CD14-positive monocyte (primary cell): ENCODE results near the gene TFPI. TPM values are rescaled to one million over a fixed set of nuclear protein-coding genes. Genes with fewer than 3 reads are reported as not detected.

Source experiments
- DNase-seq, 3 donors: peaks; one replicate each; pipeline ENCODE4 v3.0.0-alpha.2; 2011 to 2022
- H2AFZ ChIP-seq: 2 replicates; pipeline ENCODE4 v1.6.0; 2012; ENCODE audit warnings: mild to moderate bottlenecking, low read depth, low read length, inconsistent platforms; ENCODE audit not compliant: insufficient read depth, poor library complexity, severe bottlenecking
- H3K27ac ChIP-seq, 2 donors: 1 replicate in 1 of 2; 2 replicates in 1 of 2; pipeline ENCODE4 v1.5.1; 2012 to 2013; ENCODE audit warnings: low read length in 2 of 2, control low read depth in 1 of 2, inconsistent platforms in 1 of 2, low read depth in 1 of 2, mild to moderate bottlenecking in 1 of 2
- H3K27me3 ChIP-seq, 2 donors: one replicate each; pipeline versions ENCODE4 v1.6.0 to v1.6.1; 2011 to 2013; ENCODE audit warnings: low read length in 2 of 2; ENCODE audit not compliant: control insufficient read depth in 2 of 2, insufficient read depth in 2 of 2
- H3K36me3 ChIP-seq, 2 donors: replicated peaks in 1 of 2; 1 replicate in 1 of 2; 2 replicates in 1 of 2; pipeline versions ENCODE4 v1.5.1 to v1.6.1; 2012 to 2013; ENCODE audit warnings: low read length in 2 of 2, control low read depth in 1 of 2, inconsistent platforms in 1 of 2, mild to moderate bottlenecking in 1 of 2; ENCODE audit not compliant: insufficient read depth in 2 of 2, control insufficient read depth in 1 of 2
- H3K4me1 ChIP-seq, 2 donors: 1 replicate in 1 of 2; 2 replicates in 1 of 2; pipeline versions ENCODE4 v1.5.1 to v1.6.1; 2012 to 2013; ENCODE audit warnings: low read length in 2 of 2, control low read depth in 1 of 2, inconsistent platforms in 1 of 2, mild to moderate bottlenecking in 1 of 2, moderate library complexity in 1 of 2; ENCODE audit not compliant: insufficient read depth in 2 of 2, control insufficient read depth in 1 of 2
- H3K4me2 ChIP-seq: replicated peaks from 2 replicates; pipeline ENCODE3; 2012; ENCODE audit warnings: low read length, moderate library complexity, mild to moderate bottlenecking; ENCODE audit not compliant: poor library complexity, severe bottlenecking; ENCODE audit errors: extremely low read depth
- H3K4me3 ChIP-seq, 3 experiments: fragments of 200-600 bp in 1 of 3; sonication (generic) in 1 of 3; replicated peaks in 1 of 3; 1 replicate in 2 of 3; 2 replicates in 1 of 3; pipeline ENCODE4 v1.5.1; 2011 to 2013; ENCODE audit warnings: low read length in 3 of 3, mild to moderate bottlenecking in 3 of 3, control low read depth in 2 of 3, low read depth in 2 of 3, inconsistent platforms in 1 of 3, moderate library complexity in 1 of 3
- H3K79me2 ChIP-seq: 2 replicates; pipeline ENCODE4 v1.6.0; 2012; ENCODE audit warnings: mild to moderate bottlenecking, control low read depth, inconsistent platforms, low read length, moderate library complexity; ENCODE audit not compliant: insufficient read depth
- H3K9ac ChIP-seq: 2 replicates; pipeline ENCODE4 v1.6.0; 2017; ENCODE audit warnings: low read length, mild to moderate bottlenecking; ENCODE audit not compliant: insufficient read depth, poor library complexity, severe bottlenecking
- H3K9me3 ChIP-seq, 2 donors: replicated peaks in 1 of 2; 1 replicate in 1 of 2; 2 replicates in 1 of 2; pipeline versions ENCODE4 v1.5.1 to v1.6.1; 2012 to 2013; ENCODE audit warnings: low read length in 2 of 2, control low read depth in 1 of 2; ENCODE audit not compliant: control insufficient read depth in 1 of 2, insufficient read depth in 1 of 2
- H4K20me1 ChIP-seq: 2 replicates; pipeline ENCODE4 v1.6.0; 2012; ENCODE audit warnings: mild to moderate bottlenecking, low read length, control low read depth, moderate library complexity; ENCODE audit not compliant: insufficient read depth
- H3K27ac Mint-ChIP-seq, 7 donors: one replicate each; pipeline ENCODE4 v1.8.0; 2020; ENCODE audit warnings: mild to moderate bottlenecking in 7 of 7, mixed read lengths in 7 of 7, moderate library complexity in 6 of 7, inconsistent platforms in 2 of 7
- H3K27me3 Mint-ChIP-seq, 3 donors: one replicate each; pipeline ENCODE4 v1.8.0; 2021 to 2022; ENCODE audit warnings: low read depth in 3 of 3, mild to moderate bottlenecking in 3 of 3, mixed read lengths in 3 of 3, moderate library complexity in 3 of 3, inconsistent platforms in 1 of 3
- H3K36me3 Mint-ChIP-seq, 2 donors: one replicate each; pipeline ENCODE4 v1.8.0; 2020; ENCODE audit warnings: mixed read lengths in 2 of 2, inconsistent platforms in 1 of 2, mild to moderate bottlenecking in 1 of 2
- H3K4me1 Mint-ChIP-seq: one replicate; pipeline ENCODE4 v1.8.0; 2020; ENCODE audit warnings: mild to moderate bottlenecking, mixed read lengths
- H3K4me3 Mint-ChIP-seq, 2 donors: one replicate each; pipeline ENCODE4 v1.8.0; 2020; ENCODE audit warnings: mild to moderate bottlenecking in 2 of 2, mixed read lengths in 2 of 2, moderate library complexity in 1 of 2
- H3K9me3 Mint-ChIP-seq, 7 donors: one replicate each; pipeline ENCODE4 v1.8.0; 2020 to 2022; ENCODE audit warnings: mixed read lengths in 7 of 7, mild to moderate bottlenecking in 6 of 7, moderate library complexity in 6 of 7, inconsistent platforms in 2 of 7
- CTCF ChIP-seq: fragments of 200-600 bp; IDR thresholded peaks from one replicate; pipeline ENCODE4 v1.8.0; 2022; ENCODE audit warnings: antibody characterized with exemption, mild to moderate bottlenecking
- WGBS: methylation state at CpG from one replicate; pipeline ENCODE4 v1.1.5; 2013; ENCODE audit warnings: missing lambda C conversion rate; ENCODE audit not compliant: insufficient coverage; 5-methylcytosine and 5-hydroxymethylcytosine counted together
- intact Hi-C, 2 donors: fragments of 100-400 bp; cut with micrococcal nuclease; formaldehyde crosslinking; loops; one replicate each; pipeline versions ENCODE4 v1.15.0 to v1.15.1; 2023
- polyA plus RNA-seq, 3 donors: library from polyadenylated mRNA; depleted of rRNA in 1 of 3; unstranded in 2 of 3; stranded (reverse) in 1 of 3; fragments of 300-500 nt in 2 of 3; fragments of >200 nt in 1 of 3; fragmentation: Illumina TruSeq in 2 of 3; gene quantifications; 1 replicate in 2 of 3; 2 replicates in 1 of 3; pipeline ENCODE4 v1.2.3, GENCODE V29; 2012 to 2021

TFPI gene
- polyA plus RNA-seq, 3 donors, result 0.46 TPM; not detected in 2

- no peaks in the 10 kb centered on the region for H3K36me3 ChIP-seq
- H3K4me3 ChIP-seq, result no peak overlapping the region
- H3K4me1 Mint-ChIP-seq, result peaks cover 15% of the 10 kb centered on the region
- H3K27me3 ChIP-seq, result no peaks in the 10 kb centered on the region
- no peaks in the 10 kb centered on the region for H3K79me2 ChIP-seq
- no peak overlapping the region for H3K9ac ChIP-seq
- H3K36me3 Mint-ChIP-seq, result no peaks in the 10 kb centered on the region
- peaks cover 0 to 5% of the 10 kb centered on the region in 2 donors for H3K4me1 ChIP-seq
- no peak for TF ChIP-seq CTCF
- no peak overlapping the region for H3K27ac ChIP-seq
- no peaks in the 10 kb centered on the region for H4K20me1 ChIP-seq
- H3K9me3 Mint-ChIP-seq, result peaks cover 0 to 5% (median 0%) of the 10 kb centered on the region in 7 donors
- H3K4me3 Mint-ChIP-seq, result no peak overlapping the region
- 25% methylated on average over 1 of the region's 3 CpGs for WGBS
- no peaks in the 10 kb centered on the region for H3K27me3 Mint-ChIP-seq
- DNase-seq, result no peak
- no peaks in the 10 kb centered on the region for H3K9me3 ChIP-seq
- no peak overlapping the region for H3K27ac Mint-ChIP-seq
- no peak overlapping the region for H2AFZ ChIP-seq
- intact Hi-C loops, result no loop called here
- H3K4me2 ChIP-seq, result no peak overlapping the region
Observed at GRCh38 chr2:187505065-187505672, 49.1 kb downstream of the TFPI start.

- no peak overlapping the region for H3K27ac Mint-ChIP-seq
- intact Hi-C loops, result loop anchor here in 1 of 2 donors (5.0 kb wide), 1 partner anchor 78 kb away; no protein-coding TSS in a partner anchor
- no peak overlapping the region for H3K9ac ChIP-seq
Observed at GRCh38 chr2:187504312-187504921, 49.8 kb downstream of the TFPI start.

More at GRCh38 chr2:187504312-187504921, 49.8 kb downstream of the TFPI start:
- Histone ChIP-seq H3K4me3 (no peak overlapping the region), H3K36me3 (no peaks in the 10 kb centered on the region), H2AFZ (no peak overlapping the region), H4K20me1 (no peaks in the 10 kb centered on the region), H3K27ac (no peak overlapping the region), H3K27me3 (no peaks in the 10 kb centered on the region), H3K9me3 (no peaks in the 10 kb centered on the region), H3K79me2 (no peaks in the 10 kb centered on the region), H3K4me1 (no peaks in the 10 kb centered on the region), H3K4me2 (no peak overlapping the region)
- peaks cover 8% of the 10 kb centered on the region for H3K4me1 Mint-ChIP-seq
- H3K4me3 Mint-ChIP-seq, result no peak overlapping the region
- H3K36me3 Mint-ChIP-seq, result no peaks in the 10 kb centered on the region
- no peaks in the 10 kb centered on the region for H3K27me3 Mint-ChIP-seq
- TF ChIP-seq CTCF, result no peak
- no CpG with 5 or more reads among the region's 6 CpGs for WGBS
- no peak for DNase-seq
- peaks cover 0 to 5% (median 0%) of the 10 kb centered on the region in 7 donors for H3K9me3 Mint-ChIP-seq
